NT2/D1 (cell line): ENCODE measurements around the gene PTPRN2.

Experiments
- YY1 ChIP-seq: IDR thresholded peaks from 2 replicates; pipeline ENCODE4 v1.6.1; 2011; ENCODE audit not compliant: insufficient read length, insufficient read depth
- ZNF274 ChIP-seq: IDR thresholded peaks from 2 replicates; pipeline ENCODE4 v1.6.1; 2011; ENCODE audit warnings: mild to moderate bottlenecking, low read depth, low read length

DNA sequence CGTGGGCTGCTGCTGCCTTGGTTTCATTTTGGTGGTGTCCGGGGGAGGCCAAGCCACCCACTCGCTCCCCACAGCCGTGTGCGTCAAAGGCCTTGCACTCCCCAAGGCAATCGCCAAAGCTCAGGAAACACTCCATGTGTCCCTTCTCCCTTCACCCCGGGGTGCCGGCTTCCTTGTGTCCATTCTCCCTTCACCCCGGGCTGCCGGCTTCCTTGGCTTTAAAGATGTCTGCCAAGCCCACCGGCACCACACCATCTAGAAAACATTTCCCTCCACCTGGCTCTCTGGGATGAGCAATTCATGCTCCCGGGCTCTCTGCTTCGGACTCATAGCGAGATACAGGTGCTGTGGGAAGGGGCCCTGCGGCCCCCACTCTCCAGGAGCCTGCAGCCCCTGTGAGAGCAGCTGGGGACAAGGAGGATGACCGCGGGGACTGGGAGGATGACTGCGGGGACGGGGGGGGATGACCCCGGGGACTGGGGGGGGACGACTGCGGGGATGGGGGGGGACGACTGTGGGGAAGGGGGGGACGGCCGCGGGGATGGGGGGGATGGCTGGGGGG, 928.7 kb downstream of the PTPRN2 start:
- TF ChIP-seq ZNF274 (no peak), YY1 (no peak)
